ENCODE data around the gene TMEM151B. TPM values are rescaled to one million over a fixed set of nuclear protein-coding genes. Genes with fewer than 3 reads are reported as not detected.

Gene TMEM151B
- total and polyA plus RNA-seq, 4 experiments from 2014 or later = not detected

Other genes with a start within 250 kb of the TMEM151B start
- gene MRPL14, start 143.0 kb upstream of the TMEM151B start, total RNA-seq = 10 to 100 TPM; 21.7 to 23.9 TPM
- gene MRPL14, start 143.0 kb upstream of the TMEM151B start, polyA plus RNA-seq = 100 to 1,000 TPM; 103 to 123 TPM
- 10 to 100 TPM; 20.7 to 24.1 TPM for gene TMEM63B, start 142.9 kb upstream of the TMEM151B start, total RNA-seq
- 1 to 10 TPM in 1 of 2 donors, under 1 TPM in 1; 0.91 to 2.3 TPM for gene TMEM63B, start 142.9 kb upstream of the TMEM151B start, polyA plus RNA-seq
- not detected for gene CAPN11, start 111.6 kb upstream of the TMEM151B start, total RNA-seq
- gene CAPN11, start 111.6 kb upstream of the TMEM151B start, polyA plus RNA-seq = not detected
- gene MYMX, start 53.5 kb upstream of the TMEM151B start, total RNA-seq = not detected
- not detected for gene MYMX, start 53.5 kb upstream of the TMEM151B start, polyA plus RNA-seq
- 1 to 10 TPM; 2.1 to 3.1 TPM for gene SLC29A1, start 46.9 kb upstream of the TMEM151B start, total RNA-seq
- gene SLC29A1, start 46.9 kb upstream of the TMEM151B start, polyA plus RNA-seq = 1 to 10 TPM; 3.4 to 3.7 TPM
- 100 to 1,000 TPM; 303 to 324 TPM for gene HSP90AB1, start 23.3 kb upstream of the TMEM151B start, total RNA-seq
- 100 to 1,000 TPM; 384 to 432 TPM for gene HSP90AB1, start 23.3 kb upstream of the TMEM151B start, polyA plus RNA-seq
- gene SLC35B2, start 12.9 kb upstream of the TMEM151B start, total RNA-seq = 10 to 100 TPM; 20.7 to 20.9 TPM
- 10 to 100 TPM; 41.6 to 65.3 TPM for gene SLC35B2, start 12.9 kb upstream of the TMEM151B start, polyA plus RNA-seq
- gene NFKBIE, start 4.9 kb upstream of the TMEM151B start, total RNA-seq = 10 to 100 TPM; 12.7 to 15.0 TPM
- 1 to 10 TPM; 8.0 to 8.3 TPM for gene NFKBIE, start 4.9 kb upstream of the TMEM151B start, polyA plus RNA-seq
- 10 to 100 TPM; 23.7 to 25.6 TPM for gene AARS2, start 42.9 kb downstream of the TMEM151B start, total RNA-seq
- gene AARS2, start 42.9 kb downstream of the TMEM151B start, polyA plus RNA-seq = 10 to 100 TPM in 1 of 2 donors, 1 to 10 TPM in 1; 4.2 to 10.1 TPM
- not detected for gene SPATS1, start 72.2 kb downstream of the TMEM151B start, total RNA-seq
- gene SPATS1, start 72.2 kb downstream of the TMEM151B start, polyA plus RNA-seq = not detected
- 10 to 100 TPM; 20.9 to 22.4 TPM for gene CDC5L, start 117.3 kb downstream of the TMEM151B start, total RNA-seq
- gene CDC5L, start 117.3 kb downstream of the TMEM151B start, polyA plus RNA-seq = 10 to 100 TPM in 1 of 2 donors, 1 to 10 TPM in 1; 9.8 to 17.7 TPM

Measured in CD4-positive, alpha-beta memory T cell (primary cell).